Lower leg skin (tissue), 3 donors: ENCODE results near the gene GHRL.

Experiments
- POLR2A ChIP-seq, 2 donors: fragments of 450-650 bp; IDR thresholded peaks; one replicate each; pipeline ENCODE4 v1.6.1; 2016 to 2017; ENCODE audit warnings: antibody characterized with exemption in 2 of 2, mild to moderate bottlenecking in 1 of 2, moderate library complexity in 1 of 2
- TF ChIP-seq, protein P1 (sequence below), 3 donors: fragments of 450-650 bp; IDR thresholded peaks; one replicate each; pipeline ENCODE4 v1.5.1; 2016; ENCODE audit warnings: antibody characterized with exemption in 3 of 3, mild to moderate bottlenecking in 3 of 3, moderate library complexity in 2 of 3

DNA sequence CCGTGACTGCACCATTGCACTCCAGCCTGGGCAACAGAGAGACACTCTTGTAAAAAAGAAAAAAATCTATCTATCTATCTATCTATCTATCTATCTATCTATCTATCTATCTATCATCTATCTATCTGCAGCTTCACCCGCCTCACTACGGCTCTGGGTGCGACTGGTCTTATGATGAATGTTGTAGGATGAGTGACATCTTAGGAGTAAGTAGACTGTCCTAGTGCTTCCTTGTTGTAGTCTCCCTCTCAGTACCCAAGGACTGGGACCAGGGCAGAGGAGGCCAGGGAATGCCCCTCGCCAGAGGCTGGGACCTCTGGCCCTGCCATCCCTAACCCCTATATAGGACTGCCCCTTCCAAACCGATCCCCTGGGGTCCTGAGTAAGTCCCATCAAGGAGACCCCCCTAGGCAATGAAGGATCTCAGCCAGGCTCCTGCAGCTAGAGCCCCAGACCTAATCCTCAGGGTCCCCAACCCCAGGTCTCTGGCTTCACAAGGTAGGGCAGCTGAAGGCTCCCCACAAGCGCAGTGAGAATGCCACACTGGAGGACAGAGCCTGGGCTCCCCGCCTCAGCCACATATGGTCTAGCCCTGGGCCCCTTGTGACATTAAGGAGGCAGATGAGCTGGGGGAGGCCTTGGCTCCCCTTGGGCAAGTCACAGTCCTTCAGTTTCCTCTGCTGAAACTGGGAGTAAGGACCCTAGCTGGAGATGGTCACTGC is 29.0 kb upstream of the GHRL start:
- TF ChIP-seq, protein P1, sequence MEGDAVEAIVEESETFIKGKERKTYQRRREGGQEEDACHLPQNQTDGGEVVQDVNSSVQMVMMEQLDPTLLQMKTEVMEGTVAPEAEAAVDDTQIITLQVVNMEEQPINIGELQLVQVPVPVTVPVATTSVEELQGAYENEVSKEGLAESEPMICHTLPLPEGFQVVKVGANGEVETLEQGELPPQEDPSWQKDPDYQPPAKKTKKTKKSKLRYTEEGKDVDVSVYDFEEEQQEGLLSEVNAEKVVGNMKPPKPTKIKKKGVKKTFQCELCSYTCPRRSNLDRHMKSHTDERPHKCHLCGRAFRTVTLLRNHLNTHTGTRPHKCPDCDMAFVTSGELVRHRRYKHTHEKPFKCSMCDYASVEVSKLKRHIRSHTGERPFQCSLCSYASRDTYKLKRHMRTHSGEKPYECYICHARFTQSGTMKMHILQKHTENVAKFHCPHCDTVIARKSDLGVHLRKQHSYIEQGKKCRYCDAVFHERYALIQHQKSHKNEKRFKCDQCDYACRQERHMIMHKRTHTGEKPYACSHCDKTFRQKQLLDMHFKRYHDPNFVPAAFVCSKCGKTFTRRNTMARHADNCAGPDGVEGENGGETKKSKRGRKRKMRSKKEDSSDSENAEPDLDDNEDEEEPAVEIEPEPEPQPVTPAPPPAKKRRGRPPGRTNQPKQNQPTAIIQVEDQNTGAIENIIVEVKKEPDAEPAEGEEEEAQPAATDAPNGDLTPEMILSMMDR (IDR thresholded peaks at IDR 0.05) = no peak
- no peak for TF ChIP-seq POLR2A (IDR thresholded peaks at IDR 0.05)
